ENCODE results near the gene RSPRY1.

GRCh38 chr16:57196286-57196685 lies 10.2 kb downstream of the RSPRY1 start:
- TF ChIP-seq CTCF (IDR thresholded peaks at IDR 0.05) (no peak), REST (IDR thresholded peaks at IDR 0.05) (no peak), EP300 (IDR thresholded peaks at IDR 0.05) (no peak), KDM1A (IDR thresholded peaks at IDR 0.05; ENCODE audit: low read depth) (no peak), ZC3H11A (IDR thresholded peaks at IDR 0.05) (no peak), MAX (IDR thresholded peaks at IDR 0.05) (no peak), PBX3 (IDR thresholded peaks at IDR 0.05) (no peak)
